Right hindlimb (tissue), 1 donor: Measurements from ENCODE around the gene LINGO1.

Experiments
- DNase-seq: peaks from one replicate; pipeline ENCODE4 v3.0.0-alpha.2; 2018

LINGO1 gene

DNA sequence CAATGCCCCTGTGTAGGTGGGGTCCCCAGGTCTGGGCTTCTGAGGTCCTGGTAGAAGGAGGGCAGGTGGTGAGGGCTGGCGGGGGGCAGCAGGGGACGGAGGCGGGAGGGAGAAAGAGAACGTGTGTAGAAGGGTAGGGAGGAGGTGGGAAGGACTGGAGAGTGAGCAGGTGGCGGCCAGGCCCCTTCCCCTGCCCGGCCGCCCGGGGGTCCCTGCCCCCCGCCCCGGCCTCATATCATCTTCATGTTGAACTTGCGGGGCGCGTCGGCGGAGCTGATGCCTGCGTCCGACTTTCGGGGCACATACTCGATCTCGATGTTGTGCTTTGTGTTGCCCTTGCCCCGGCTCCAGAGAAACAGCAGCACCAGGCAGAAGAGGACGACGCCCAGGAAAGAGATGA is 18.9 kb downstream of the LINGO1 start:
- no peak for DNase-seq

DNA sequence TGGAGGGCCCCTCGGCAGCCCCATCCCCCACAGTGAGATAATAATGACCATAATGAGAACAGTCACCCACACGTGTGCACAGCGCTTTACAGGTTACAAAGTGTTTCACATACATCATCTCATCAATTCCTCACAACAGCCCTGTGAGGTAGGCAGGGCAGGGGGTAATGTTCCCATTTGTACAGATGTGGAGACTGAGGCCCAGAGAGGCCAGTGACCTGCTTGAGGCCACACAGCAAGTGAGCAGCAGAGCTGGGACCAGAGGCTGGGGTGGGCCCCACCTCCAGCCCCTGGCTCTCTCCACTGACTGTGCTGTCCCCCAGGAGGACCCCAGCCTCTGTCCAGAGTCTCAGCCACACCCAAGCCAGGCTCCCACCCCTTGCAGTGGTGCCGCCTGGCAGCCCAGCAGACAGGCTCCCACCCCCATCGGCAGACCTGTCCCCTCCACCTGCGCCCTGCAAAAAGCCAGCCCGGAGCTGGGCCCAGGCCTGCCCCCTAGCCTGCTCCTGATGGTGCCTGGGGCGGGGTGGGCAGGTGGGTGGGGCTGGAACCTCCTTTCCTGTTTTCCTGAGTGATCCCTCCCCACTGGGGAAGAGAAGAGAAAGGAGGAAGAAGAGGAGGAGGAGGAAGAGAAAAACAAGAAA is 19.6 kb downstream of the LINGO1 start:
- no peak for DNase-seq

DNA sequence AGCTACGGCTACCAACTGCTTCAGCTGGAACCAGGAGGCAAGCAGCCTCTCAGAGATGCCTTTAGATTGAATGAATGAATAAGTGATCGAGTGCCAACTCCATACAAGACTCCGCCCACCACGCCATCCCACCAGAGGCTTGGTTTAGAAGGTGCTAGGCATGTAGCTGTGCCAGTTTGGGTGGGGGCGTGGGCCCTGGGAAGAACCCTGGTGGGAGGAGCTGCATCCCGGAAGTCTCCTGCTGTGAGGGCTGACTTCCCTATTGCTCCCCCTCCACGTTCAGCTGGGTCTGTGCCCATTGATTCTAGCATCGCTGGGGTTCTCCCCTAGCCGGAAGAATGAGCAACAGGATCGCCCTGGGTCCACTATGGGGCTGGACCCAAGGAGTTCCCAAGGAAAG is 20.9 kb downstream of the LINGO1 start:
- DNase-seq: no peak

DNA sequence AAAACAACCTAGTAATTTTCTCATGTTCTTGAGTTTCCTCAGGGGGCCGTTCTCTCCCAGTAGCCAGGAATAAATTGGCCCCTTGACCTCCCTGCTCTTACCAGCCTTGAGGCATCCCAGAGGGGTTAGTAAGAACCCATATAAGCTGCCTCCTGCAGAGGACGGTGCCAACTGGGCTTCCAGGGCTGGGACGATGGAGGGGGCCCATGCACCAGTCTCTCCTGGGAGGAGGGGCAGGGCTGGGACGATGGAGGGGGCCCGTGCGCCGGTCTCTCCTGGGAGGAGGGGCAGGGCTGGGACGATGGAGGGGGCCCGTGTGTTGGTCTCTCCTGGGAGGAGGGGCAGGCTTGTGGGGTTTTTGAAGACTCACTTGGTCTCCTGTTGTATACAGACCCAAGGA is 22.0 kb downstream of the LINGO1 start:
- no peak for DNase-seq

DNA sequence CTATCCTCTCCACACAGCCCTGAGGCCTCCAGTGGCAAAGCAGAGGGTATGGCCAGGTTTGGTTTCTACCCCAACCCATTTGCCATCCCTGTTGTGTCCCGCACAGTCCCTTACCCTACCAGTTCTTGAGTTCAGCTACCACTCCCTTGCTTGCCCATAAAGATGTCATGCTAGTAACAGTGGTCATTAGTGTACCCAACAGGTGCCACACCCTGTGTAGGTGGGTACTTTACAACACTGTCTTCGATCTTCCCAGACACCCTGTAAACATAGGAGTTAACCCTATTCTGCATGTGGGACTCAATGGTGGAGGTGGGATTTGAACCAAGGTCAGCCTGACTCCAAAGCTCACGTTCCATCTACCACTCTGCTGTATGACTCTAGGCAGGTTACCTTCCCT is 23.2 kb downstream of the LINGO1 start:
- DNase-seq: no peak

DNA sequence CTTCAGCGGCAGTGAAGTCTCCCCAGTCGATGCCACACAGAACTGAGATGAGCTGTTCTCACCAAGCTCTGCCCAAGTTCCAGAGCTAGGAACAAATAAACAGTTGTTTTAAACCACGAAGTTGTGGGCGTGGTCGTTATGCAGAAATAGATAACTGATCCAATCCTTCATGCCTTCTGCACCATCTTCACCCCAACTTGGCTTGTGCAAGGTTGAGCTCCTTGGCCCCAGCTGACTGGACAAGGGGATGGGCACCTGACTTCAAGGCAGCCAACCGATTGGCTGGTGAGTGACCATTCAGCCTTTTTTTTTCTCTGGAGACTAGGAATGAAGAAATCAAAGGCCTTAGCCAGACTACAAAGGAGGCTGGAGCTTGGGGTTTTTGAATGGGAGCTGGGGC is 23.9 kb downstream of the LINGO1 start:
- no peak for DNase-seq

DNA sequence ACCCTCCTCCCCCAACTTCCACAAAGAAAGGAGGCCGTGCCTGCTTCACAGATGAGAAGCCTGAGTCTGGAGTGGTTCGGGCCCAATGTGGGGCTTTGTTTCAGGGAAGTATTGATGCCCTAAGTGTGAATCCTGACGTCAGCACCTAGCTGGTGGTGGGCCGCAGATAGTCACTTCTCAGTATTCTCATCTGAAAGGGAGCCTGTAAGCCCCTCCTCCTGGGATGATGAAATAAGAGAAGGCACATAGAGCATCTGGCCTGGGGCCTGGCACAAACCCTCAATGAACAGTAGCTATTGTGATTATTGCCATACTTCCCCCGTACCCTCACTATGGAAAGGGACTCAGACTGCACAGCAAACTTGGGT is 24.8 kb downstream of the LINGO1 start:
- DNase-seq: no peak

DNA sequence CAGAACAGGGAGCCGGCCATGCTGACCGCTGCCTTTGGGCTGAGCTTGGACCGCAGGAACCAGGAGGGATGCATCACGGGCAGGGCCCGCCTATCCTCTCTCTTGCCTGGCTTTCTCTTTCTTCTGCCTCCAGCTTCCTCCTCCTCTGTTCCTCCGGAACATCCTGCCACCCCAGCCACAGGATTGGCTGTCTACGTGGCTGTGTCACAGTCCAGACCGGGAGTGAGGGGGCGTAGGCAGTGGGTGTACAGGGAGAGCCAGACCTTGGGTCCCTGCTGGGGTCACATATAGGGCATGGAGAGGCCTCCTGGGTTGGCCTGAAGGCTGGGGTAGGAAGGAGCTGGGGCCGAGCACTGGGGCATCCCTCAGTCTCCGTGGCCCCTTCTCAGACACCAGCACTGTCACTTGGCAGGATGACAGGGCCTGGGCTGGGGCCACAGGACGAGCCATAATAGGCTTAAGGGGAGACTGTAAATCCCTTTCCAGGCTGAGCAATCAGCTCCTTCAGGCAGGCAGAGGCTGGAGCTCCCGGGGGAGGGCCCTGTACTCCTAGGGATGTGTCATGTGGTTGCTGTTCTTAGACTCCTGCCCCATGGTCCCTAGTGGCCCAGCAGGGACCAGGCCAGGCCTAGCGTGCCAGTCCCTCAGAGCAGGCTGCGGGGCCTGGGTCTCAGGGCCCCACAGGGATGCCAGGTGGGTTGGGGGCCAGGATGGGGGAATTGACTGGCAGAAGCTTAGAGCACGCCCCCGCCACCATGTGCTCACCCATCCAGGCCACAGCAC is 25.4 kb downstream of the LINGO1 start:
- peak; percentile 65 for DNase-seq

DNA sequence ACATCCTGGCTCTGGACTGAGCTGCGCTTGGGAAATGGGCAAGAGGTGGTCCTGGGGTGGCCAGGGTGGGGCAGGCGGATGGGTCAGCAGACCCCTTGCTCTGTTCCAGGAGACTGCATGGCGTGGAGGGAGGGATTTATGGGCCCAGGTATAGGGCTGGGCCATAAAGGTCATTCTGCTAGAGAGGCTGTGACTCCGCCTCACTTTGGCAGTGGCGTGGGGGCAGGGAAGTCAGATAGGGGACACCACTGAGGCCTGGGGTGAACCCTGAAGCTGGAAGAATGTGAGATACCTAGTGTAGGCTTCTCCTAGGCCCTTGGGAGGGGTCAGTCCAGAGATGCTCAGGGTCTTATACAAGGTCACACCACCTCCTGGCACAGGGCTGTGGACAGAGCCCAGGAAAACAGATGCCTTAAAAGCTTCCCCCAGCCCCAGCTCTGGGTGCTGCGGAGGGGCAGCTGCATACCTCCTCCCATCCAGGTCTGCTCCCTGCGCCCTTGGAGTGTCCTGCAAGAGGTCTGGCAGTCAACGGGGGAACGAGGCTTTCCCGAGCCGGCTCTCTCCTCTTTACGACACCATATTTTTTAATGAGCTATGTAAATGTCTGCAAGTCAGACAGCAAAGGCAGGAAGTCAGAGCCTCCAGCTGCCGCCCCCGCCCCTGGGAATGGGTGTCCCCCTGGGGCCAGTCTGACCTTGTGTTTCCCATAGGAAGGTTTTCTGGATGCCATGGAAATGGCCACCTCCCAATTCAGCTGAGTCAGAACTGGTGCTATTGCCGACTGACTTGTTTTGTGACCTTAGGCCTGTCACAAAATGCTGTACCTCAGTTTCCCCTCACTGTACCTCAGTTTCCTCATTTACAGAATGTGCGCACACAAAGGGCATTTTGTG is 26.3 kb downstream of the LINGO1 start:
- no peak for DNase-seq

DNA sequence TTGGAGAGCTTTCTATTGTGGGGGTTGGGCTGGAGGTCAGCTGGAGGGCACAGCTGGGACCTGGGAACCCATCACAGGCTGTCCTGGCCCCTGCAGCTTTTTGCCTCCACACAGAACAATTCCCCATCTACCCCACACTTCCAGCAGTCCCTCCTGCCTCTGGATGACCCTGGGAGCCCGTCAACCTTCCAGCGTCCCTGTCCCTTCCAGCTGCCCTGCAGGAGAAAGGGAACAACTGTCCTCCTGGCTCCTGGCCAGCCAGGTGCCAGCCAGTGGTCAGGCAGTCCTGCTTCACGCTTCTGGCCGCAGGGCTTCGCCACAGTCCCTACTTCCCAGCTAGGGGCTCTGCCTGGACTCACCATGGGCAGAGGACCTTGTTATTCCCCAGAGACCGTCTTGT is 27.2 kb downstream of the LINGO1 start:
- DNase-seq: no peak

DNA sequence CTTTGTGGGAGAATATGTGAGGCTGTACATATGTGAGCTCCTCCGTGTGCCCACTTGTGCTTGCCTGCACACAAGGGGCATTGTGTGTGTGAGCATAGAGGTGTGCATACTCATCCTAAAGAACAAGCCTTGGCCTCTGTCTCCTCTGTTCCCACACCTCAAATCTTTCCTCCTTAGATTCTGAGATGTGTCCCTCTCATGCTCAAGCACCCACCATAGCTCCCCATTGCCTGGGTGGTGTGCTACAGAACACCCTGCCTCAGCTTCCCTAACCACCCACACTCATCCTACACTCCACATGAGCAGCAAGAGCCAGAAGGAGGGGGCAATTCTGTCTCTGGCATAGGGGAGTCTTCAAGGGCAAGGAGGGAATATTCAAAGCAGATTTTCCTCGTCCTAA is 27.7 kb downstream of the LINGO1 start:
- no peak for DNase-seq

DNA sequence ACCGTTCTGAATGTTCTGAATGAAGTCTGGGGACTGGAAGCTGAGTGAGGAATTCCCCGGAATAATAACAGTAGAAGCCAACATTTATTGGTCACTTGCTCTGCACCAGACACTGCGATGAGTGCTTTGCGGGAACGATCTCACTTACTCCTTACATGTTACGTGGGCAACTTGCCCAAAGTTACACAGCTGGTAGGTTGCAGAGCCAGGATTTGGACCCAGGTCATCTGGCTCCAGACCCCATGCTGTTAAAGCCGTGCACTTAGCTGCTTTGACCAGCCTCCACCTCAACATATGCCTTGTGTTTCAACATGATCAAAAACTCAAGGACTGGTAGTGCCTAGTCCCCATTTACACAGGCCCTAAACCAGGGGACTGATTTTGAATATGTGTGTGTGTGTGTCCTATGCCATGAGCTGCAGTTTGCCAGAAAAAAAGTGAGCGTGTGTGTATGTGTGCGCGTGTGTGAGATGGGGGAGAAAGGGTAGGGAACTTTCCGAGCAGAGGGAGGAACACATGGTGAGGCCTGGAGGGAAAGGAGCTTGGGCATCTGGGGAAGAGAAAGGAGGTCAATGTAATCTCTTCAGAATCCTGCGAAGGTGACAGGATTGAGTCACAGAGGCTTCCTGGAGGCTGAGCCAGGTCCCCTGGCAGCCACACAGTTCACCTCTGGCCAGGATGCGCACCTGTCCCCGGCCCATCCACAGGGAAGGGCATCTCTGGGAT is 28.9 kb downstream of the LINGO1 start:
- DNase-seq: no peak

DNA sequence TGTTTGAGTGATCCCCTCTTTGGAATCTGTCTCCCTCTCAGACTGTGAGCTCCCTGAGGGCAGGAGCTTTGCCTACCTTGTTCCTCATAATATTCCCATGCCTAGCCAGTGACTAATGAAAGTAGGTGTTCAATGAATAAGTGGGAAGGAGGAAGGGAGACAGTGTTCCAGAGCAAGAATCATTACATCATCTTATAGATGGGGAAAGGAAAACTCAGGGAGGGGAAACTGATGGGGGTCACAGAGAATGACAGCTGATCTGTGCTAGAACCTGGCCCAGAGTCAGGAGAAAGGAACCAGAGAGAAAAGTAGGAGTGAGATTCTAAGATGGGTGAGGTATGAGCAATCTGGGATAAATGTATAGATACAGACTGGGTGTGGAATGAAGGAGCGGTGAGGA is 29.9 kb downstream of the LINGO1 start:
- DNase-seq: no peak

DNA sequence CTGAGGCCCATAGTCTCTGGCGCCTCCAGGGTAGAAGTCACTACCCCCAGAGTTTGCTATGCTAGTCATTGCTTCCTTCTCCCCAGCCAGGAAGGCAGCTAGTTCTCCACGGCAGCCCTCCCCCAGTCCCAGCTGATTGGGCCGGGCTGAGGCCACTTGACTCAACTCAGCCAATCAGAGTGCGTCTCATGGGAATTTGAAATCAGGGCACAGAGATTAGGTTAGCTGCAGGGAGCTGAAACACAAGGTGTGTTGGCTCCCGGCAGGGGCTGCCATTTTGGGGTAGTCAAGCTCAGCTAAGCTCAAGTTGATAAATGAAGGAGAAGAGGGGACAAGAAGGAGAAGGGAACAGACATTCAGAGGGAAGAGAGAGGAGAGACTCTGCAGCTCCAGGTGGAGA is 32.8 kb downstream of the LINGO1 start:
- no peak for DNase-seq

DNA sequence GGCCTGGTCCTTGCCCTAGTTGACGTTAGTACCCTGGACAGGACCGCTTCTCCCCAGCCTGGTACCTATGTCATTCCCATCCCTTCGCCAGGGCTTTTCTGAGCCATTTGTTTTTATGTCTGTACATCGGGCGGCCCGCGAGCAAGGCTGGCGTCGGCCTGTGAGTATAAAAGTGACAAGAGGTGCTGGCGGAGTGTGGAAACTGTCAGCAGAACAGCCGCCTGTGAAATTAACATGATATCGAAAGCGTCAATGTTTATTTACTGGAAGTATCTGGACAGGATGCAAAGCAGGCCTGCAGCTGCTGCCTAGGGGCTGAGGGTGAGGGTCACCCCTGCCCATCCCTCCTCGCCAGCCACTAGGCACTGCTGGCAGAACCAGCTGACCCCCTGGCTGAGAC is 33.4 kb downstream of the LINGO1 start:
- no peak for DNase-seq

DNA sequence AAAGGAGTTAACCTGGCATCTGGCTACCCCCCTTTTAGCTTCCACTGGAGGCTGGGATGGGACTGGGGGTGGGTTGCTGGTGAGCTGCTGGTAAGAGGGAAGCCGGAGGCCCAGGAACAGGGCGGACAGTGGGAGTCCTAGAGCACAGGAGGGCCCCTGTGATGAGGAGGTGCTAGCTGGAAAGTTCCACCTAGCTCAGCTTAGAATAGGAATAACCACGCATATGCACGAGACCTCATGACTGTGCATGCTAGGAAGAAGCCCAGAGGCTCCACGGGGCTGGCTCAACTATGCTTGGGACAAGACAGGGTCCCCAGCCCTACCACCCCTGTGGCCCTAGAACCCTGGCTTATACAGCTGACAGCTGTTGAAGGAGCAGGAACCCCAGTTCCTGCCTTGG is 34.1 kb downstream of the LINGO1 start:
- DNase-seq: no peak

DNA sequence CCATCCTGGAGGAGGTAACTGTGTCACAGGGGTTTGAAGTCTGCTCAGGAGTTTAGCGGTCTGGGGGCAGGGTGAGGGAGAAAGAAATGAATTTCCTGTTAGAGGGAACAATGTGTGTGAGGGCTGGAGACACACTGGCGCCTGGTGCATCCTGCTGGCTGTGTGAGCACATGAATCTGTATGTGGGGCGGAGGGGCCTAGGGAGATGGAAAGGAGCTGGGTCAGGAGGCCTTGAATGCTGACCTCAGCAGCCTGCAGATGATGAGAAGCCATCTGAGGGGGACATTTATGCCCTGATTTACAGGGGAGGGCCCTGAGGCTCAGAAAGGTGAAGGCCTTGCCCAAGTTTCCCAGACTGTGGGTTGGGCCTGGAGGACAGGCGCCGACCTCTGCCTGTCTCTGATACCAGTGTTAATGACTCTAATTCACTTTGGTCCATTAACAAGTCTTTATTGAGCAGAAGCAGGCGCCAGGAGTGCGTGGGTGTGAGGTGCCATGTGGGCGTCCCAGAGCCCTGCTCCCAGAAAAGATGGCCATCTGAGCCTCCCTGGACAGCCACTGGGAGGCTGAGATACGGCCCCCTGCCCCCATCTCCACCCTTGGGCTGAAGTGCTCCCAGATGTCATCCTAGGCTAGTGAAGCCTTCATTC is 34.8 kb downstream of the LINGO1 start:
- no peak for DNase-seq

DNA sequence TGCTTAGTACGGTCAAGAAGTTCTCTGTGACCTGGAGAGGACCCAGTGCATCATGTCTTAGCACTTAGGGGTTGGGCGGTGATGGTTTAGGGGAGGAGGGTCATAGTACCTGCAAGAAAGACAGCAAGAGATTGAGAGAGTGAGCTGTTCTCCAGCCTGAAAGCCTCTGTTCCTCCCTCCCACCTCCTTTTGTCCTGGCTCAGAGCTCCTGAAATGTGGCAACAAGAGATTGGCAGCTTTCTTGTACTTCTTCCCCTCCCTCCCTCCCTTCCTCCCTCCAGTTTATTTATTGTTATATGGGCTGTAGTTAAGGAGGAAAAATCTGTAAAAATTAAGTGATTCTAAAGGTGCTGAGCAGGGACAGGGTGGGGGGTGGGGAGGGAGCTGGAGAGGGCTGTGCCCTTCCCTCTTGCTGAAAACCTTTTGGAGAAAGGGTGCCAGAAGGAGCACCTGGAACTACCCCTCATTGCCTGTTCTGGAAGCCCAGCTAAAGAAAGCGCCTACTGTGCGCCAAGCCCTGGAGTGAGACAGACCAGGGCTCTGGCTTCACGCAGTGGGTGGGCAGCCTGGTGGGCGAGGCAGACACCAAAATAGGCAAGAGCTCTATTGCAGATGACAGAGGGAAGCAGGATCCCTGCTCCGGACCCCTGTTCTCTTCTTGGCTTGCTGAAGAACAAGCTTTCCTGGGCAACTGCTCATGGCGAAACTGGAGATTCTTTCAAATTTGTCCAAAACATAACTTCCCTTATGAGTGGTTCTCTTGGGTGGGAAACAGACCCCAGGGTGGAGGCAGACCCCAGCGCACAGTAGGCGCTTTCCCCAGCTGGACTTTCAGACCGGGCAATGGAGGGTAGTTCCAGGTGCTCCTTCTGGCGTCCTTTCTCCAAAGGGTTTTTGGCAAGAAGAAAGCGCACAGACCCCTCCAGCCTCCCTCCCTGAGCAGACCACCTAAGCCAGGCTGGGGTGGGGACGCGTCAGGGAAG is 35.6 kb downstream of the LINGO1 start:
- DNase-seq: no peak

DNA sequence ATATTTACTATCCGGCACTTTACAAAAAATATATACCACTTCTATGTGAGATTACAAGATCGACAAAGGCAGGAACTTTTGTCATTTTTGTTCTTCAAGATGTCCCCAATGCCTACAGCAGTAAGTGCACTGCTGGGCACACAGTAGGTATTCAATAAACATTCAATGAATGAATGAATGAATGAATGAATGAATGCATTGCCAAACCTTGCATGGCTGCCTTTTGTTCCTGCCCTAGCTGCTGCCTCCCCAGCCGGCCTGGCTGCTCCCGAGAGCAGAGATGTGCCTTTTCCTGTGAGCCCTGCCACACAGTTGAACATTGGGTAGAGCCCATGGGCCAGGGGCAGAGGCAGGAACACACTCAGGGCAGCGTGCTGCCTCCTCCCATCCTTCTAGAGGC is 37.5 kb downstream of the LINGO1 start:
- no peak for DNase-seq

DNA sequence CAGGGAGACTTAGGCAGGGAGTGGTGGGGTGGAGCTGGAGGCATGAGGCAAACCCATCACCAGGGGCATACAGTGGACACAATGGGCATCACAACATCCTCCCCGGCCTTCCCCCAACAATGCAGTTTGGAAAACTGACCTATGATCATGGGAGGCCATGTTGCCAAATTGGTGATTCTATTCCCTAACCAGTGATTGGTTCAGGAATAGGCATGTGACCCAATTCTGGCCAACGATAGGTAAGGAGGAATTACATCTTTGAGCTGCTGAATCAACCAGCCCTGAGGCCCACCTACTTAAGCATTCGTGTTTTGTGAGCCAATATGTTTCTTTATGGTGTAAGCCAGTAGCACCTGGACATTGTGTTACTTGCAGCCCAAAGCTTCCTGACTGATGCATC is 40.0 kb downstream of the LINGO1 start:
- no peak for DNase-seq

DNA sequence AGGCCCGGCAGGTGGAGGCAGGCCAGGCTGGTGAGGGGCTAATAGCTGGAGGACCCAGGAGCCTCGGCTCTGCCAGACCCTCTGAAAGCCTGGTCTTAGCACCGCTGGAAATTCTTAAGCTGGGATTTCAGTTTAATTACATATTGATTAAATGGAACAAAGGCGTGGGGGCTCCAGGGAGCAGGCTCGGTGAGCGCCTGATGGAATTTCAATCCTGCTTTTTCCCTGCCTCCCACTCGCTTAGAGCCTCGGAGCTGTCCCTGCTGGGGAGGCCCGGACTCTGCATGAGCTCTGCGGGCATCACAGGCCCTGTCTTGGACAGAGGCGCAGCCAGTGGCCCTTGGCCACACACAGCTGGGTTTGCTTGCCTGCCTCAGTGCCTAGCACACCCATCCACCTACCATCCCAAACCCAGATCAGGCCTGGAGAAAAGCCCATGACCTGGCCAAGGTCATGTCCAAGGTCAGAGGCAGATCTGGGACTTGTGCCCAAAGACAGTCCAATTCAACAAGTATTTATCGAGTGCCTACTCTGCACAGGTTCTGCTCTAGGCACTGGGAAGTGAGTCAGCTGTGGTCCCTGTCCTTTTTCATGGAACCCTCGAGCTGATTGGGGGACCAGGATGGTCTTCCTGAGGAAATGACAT is 40.6 kb downstream of the LINGO1 start:
- no peak for DNase-seq
